ENCODE measurements around the gene STH.

- TF ChIP-seq, protein P1, sequence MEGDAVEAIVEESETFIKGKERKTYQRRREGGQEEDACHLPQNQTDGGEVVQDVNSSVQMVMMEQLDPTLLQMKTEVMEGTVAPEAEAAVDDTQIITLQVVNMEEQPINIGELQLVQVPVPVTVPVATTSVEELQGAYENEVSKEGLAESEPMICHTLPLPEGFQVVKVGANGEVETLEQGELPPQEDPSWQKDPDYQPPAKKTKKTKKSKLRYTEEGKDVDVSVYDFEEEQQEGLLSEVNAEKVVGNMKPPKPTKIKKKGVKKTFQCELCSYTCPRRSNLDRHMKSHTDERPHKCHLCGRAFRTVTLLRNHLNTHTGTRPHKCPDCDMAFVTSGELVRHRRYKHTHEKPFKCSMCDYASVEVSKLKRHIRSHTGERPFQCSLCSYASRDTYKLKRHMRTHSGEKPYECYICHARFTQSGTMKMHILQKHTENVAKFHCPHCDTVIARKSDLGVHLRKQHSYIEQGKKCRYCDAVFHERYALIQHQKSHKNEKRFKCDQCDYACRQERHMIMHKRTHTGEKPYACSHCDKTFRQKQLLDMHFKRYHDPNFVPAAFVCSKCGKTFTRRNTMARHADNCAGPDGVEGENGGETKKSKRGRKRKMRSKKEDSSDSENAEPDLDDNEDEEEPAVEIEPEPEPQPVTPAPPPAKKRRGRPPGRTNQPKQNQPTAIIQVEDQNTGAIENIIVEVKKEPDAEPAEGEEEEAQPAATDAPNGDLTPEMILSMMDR (IDR thresholded peaks at IDR 0.05; ENCODE audit: low read length) = peak; percentile 74
- TF ChIP-seq EZH2 (optimal IDR thresholded peaks at IDR 0.05; ENCODE audit: low read depth, low read length) = no peak
Measured at GRCh38 chr17:46044286-46044928, 45.4 kb downstream of the STH start.
